DND-41 (cell line): ENCODE results near the gene UBASH3B.

ENCODE experiments used
- ATAC-seq: fragments of 200-7000 bp; cut with Tn5 transposase; 3 replicates; pipeline ENCODE4 v1.9.1; 2021; ENCODE audit warnings: low read depth; ENCODE audit not compliant: insufficient read depth
- DNase-seq: peaks from one replicate; pipeline ENCODE4 v3.0.0-alpha.2; 2020
- H2AFZ ChIP-seq: 2 replicates; pipeline ENCODE4 v1.6.0; 2012; ENCODE audit warnings: low read depth, low read length
- H3K27ac ChIP-seq: 2 replicates; pipeline ENCODE4 v1.5.1; 2012; ENCODE audit warnings: low read length, inconsistent platforms
- H3K27me3 ChIP-seq: fragments of 200-600 bp; sonication (generic); 2 replicates; pipeline ENCODE4 v1.6.0; 2012; ENCODE audit warnings: low read length, mild to moderate bottlenecking, inconsistent platforms; ENCODE audit not compliant: insufficient read depth, poor library complexity
- H3K36me3 ChIP-seq: 2 replicates; pipeline ENCODE4 v1.5.1; 2012; ENCODE audit warnings: low read length, inconsistent platforms; ENCODE audit not compliant: insufficient read depth
- H3K4me1 ChIP-seq: 2 replicates; pipeline ENCODE4 v1.5.1; 2012; ENCODE audit warnings: mild to moderate bottlenecking, low read length; ENCODE audit not compliant: insufficient read depth
- H3K4me2 ChIP-seq: 2 replicates; pipeline ENCODE4 v1.6.0; 2012; ENCODE audit warnings: mild to moderate bottlenecking, moderate library complexity, low read length, inconsistent platforms; ENCODE audit not compliant: insufficient read depth
- H3K4me3 ChIP-seq, 2 experiments: fragments of 200-600 bp in 1 of 2; shearing (Covaris generic) in 1 of 2; 2 replicates each; pipeline ENCODE4 v1.5.1; 2012 to 2016; ENCODE audit warnings: inconsistent platforms in 2 of 2, low read length in 2 of 2, mild to moderate bottlenecking in 2 of 2, low read depth in 1 of 2, moderate library complexity in 1 of 2
- H3K79me2 ChIP-seq: 2 replicates; pipeline ENCODE4 v1.6.0; 2012; ENCODE audit warnings: low read length, inconsistent platforms; ENCODE audit not compliant: insufficient read depth
- H3K9ac ChIP-seq: 2 replicates; pipeline ENCODE4 v1.6.0; 2012; ENCODE audit warnings: low read depth, mild to moderate bottlenecking, inconsistent platforms, low read length, moderate library complexity
- H3K9me3 ChIP-seq: 2 replicates; pipeline ENCODE4 v1.5.1; 2012; ENCODE audit warnings: low read length, moderate library complexity, mild to moderate bottlenecking, inconsistent platforms; ENCODE audit not compliant: insufficient read depth, severe bottlenecking
- H4K20me1 ChIP-seq: 2 replicates; pipeline ENCODE4 v1.6.0; 2012; ENCODE audit warnings: low read length; ENCODE audit not compliant: insufficient read depth
- EZH2 ChIP-seq: IDR thresholded peaks from 3 replicates; pipeline ENCODE4 v1.6.1; 2012; ENCODE audit warnings: borderline replicate concordance, low read depth, mild to moderate bottlenecking, moderate library complexity, low read length, inconsistent platforms; ENCODE audit not compliant: severe bottlenecking
- TF ChIP-seq, protein P1 (sequence below): IDR thresholded peaks from 2 replicates; pipeline ENCODE4 v1.5.1; 2012; ENCODE audit warnings: borderline replicate concordance, low read length, moderate library complexity, mild to moderate bottlenecking; ENCODE audit not compliant: poor library complexity, severe bottlenecking; ENCODE audit errors: extremely low read depth

The UBASH3B gene

DNA sequence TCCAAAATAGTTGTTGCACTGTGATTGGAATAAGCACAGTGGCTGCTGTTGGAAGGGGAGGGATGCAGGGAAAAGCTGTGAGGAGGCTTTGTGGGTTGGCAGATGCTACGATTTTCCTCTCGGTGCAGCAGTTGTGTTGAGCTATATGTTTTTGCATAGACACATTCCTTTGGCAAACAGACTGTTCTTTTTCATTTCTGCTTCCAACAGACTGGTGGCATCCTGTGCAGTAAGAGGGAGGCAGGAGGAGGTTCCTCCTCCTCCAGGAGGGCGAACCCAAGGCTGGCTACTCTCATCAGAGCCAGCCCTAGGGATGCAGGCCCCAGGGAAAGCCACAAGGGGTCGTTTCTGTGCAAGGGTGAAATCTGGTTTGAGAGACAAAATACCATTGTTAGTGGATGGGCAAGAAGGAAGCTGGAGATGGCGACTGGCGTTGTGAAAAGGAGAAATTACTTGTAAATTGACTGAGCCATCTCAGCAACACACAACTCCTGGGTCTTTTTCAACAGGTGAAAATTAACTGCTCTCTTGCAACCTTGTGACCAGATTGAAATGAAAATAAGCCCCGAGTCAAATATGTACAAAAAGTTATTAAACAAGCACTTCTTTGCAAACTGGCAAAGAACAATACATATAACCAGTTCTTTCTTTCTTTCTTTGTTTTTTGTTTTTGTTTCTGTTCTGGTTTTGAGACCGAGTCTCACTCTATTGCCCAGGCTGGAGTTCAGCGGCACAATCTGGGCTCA is 26.5 kb upstream of the UBASH3B start:
- H3K4me2 ChIP-seq = no peak overlapping the region
- no peaks in the 10 kb centered on the region for H3K79me2 ChIP-seq
- TF ChIP-seq EZH2 = no peak
- TF ChIP-seq, protein P1, sequence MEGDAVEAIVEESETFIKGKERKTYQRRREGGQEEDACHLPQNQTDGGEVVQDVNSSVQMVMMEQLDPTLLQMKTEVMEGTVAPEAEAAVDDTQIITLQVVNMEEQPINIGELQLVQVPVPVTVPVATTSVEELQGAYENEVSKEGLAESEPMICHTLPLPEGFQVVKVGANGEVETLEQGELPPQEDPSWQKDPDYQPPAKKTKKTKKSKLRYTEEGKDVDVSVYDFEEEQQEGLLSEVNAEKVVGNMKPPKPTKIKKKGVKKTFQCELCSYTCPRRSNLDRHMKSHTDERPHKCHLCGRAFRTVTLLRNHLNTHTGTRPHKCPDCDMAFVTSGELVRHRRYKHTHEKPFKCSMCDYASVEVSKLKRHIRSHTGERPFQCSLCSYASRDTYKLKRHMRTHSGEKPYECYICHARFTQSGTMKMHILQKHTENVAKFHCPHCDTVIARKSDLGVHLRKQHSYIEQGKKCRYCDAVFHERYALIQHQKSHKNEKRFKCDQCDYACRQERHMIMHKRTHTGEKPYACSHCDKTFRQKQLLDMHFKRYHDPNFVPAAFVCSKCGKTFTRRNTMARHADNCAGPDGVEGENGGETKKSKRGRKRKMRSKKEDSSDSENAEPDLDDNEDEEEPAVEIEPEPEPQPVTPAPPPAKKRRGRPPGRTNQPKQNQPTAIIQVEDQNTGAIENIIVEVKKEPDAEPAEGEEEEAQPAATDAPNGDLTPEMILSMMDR = peak; percentile 99
- no peak overlapping the region for H3K4me3 ChIP-seq
- peaks cover 32% of the 10 kb centered on the region for H3K4me1 ChIP-seq
- no peaks in the 10 kb centered on the region for H4K20me1 ChIP-seq
- no peak overlapping the region for H3K27ac ChIP-seq
- H3K36me3 ChIP-seq = no peaks in the 10 kb centered on the region
- DNase-seq (peak; percentile 82), ATAC-seq (peak; percentile 90)
- H3K27me3 ChIP-seq = no peaks in the 10 kb centered on the region
- H3K9ac ChIP-seq = no peak overlapping the region
- peak overlapping the region; percentile 23; the same call in 1 of the 2 replicates for H2AFZ ChIP-seq
- no peaks in the 10 kb centered on the region for H3K9me3 ChIP-seq

DNA sequence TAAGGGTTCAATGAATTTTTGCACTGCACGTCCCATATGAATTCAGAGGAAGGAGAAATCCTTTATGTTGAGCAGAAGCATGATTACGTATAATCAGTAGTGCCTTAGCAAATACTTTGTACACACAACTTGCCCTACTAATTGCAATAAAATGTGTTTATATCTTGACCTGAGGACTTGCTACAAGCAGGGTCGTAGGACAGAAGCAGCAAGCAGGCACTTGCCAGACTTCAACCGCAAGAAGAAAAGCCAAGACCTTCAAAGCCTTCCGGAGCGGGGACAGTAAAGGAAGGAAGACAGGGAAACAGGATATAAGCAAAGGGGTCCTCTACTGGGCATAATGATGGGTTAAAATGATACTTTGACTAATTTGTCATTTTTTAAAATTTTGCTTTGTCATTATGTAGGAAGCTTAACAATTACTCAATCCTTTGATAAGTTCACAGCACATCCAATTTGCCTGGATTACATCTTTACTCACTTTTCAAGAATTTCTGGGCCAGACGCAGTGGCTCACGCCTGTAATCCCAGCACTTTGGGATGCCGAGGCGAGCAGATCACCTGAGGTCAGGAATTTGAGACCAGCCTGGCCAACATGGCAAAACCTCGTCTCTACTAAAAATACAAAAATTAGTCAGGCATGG is 23.2 kb upstream of the UBASH3B start:
- Histone ChIP-seq H2AFZ (no peak overlapping the region), H3K9ac (no peak overlapping the region), H3K27me3 (no peaks in the 10 kb centered on the region), H3K79me2 (no peaks in the 10 kb centered on the region), H3K4me1 (peaks cover 46% of the 10 kb centered on the region), H3K27ac (peak overlapping the region; percentile 22; the same call in 1 of the 2 replicates), H3K4me2 (peak overlapping the region; percentile 14; the same call in 1 of the 2 replicates), H3K36me3 (no peaks in the 10 kb centered on the region), H3K9me3 (no peaks in the 10 kb centered on the region), H3K4me3 (no peak overlapping the region), H4K20me1 (no peaks in the 10 kb centered on the region)
- DNase-seq (peak; percentile 55), ATAC-seq (peak; percentile 57)
- TF ChIP-seq EZH2 = no peak
- TF ChIP-seq, protein P1 = no peak

DNA sequence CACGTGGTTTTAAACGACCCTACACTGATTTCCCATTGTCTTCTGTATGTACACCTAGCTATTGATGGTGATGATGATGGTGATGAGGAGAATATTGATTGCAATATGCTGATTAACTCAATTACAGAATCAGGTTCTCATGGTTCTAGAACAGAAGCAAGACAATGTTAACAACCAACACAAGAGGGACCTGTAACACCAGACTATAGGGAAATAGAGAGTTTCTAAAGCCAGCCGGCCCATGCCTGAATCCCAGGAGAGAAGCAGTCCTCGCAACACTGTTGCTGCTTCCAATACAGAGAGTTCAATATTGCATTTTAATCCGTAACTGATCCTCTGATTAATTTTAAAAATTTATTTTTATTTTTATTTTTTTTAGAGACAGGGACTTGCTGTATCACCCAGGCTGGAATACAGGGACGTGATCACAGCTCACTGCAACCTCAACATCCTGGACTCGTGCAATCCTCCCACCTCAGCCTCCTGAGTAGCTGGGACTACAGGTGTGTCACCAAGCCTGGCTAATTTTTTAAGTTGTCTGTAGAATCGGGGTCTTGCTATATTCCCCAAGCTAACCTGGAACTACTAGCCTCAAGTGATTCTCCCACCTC is 22.2 kb upstream of the UBASH3B start:
- H3K27me3 ChIP-seq = no peaks in the 10 kb centered on the region
- TF ChIP-seq, protein P1 = peak; percentile 69
- TF ChIP-seq EZH2 = no peak
- peak; percentile 35; the same call in 1 of the 3 replicates for ATAC-seq
- no peak overlapping the region for H3K4me2 ChIP-seq
- no peak overlapping the region for H2AFZ ChIP-seq
- no peaks in the 10 kb centered on the region for H4K20me1 ChIP-seq
- H3K9me3 ChIP-seq = no peaks in the 10 kb centered on the region
- H3K36me3 ChIP-seq = no peaks in the 10 kb centered on the region
- no peak overlapping the region for H3K27ac ChIP-seq
- H3K4me3 ChIP-seq = no peak overlapping the region
- H3K4me1 ChIP-seq = peaks cover 52% of the 10 kb centered on the region
- DNase-seq = peak; percentile 38
- H3K9ac ChIP-seq = no peak overlapping the region
- no peaks in the 10 kb centered on the region for H3K79me2 ChIP-seq
